Body of pancreas (tissue), 4 donors: Measurements from ENCODE around the gene PXYLP1. TPM values are rescaled to one million over a fixed set of nuclear protein-coding genes. Genes with fewer than 3 reads are reported as not detected.
"Not testable (repeated sequence)": the region's sequence is repeated elsewhere in the genome, so short reads cannot be mapped to it uniquely, and the experiment has no call there.

ENCODE experiments used
- ATAC-seq: fragments of 150-250 bp; one replicate; pipeline ENCODE4 v1.9.1; 2016
- DNase-seq, 4 donors: peaks; one replicate each; pipeline ENCODE4 v3.0.0-alpha.2; 2019
- H3K27ac ChIP-seq, 4 donors: fragments of 200-600 bp; sonication (generic); 1 replicate in 3 of 4; 2 replicates in 1 of 4; pipeline versions ENCODE4 v1.5.1 to v1.6.1; 2016 to 2019; ENCODE audit warnings: mild to moderate bottlenecking in 1 of 4, mixed read lengths in 1 of 4, moderate library complexity in 1 of 4
- H3K27me3 ChIP-seq, 2 donors: fragments of 200-600 bp; sonication (generic); one replicate each; pipeline ENCODE4 v1.6.0; 2016; ENCODE audit warnings: mild to moderate bottlenecking in 1 of 2
- H3K36me3 ChIP-seq, 2 donors: fragments of 200-600 bp; sonication (generic); replicated peaks in 1 of 2; 2 replicates each; pipeline ENCODE4 v1.5.1; 2016; ENCODE audit warnings: low read depth in 2 of 2; ENCODE audit not compliant: insufficient read depth in 1 of 2
- H3K4me1 ChIP-seq: fragments of 200-600 bp; sonication (generic); one replicate; pipeline ENCODE4 v1.6.0; 2016
- H3K4me3 ChIP-seq, 2 donors: fragments of 200-600 bp; sonication (generic); 1 replicate in 1 of 2; 2 replicates in 1 of 2; pipeline ENCODE4 v1.5.1; 2016 to 2019
- H3K9me3 ChIP-seq, 3 donors: fragments of 200-600 bp; sonication (generic); 1 replicate in 2 of 3; 2 replicates in 1 of 3; pipeline ENCODE4 v1.5.1; 2016
- CTCF ChIP-seq, 7 experiments: fragments of 450-650 bp in 4 of 7; fragments of 200-600 bp in 3 of 7; sonication (generic) in 3 of 7; IDR thresholded peaks; one replicate each; pipeline ENCODE4 v1.5.1; 2016 to 2019; ENCODE audit warnings: antibody characterized with exemption in 7 of 7
- POLR2A ChIP-seq, 3 donors: fragments of 450-650 bp; IDR thresholded peaks; one replicate each; pipeline ENCODE4 v1.6.1; 2016; ENCODE audit warnings: antibody characterized with exemption in 3 of 3, mild to moderate bottlenecking in 2 of 3
- WGBS, 2 donors: methylation state at CpG; one replicate each; pipeline ENCODE4 v1.1.5; 2017; 5-methylcytosine and 5-hydroxymethylcytosine counted together
- intact Hi-C: fragments of 100-400 bp; cut with DNase I; formaldehyde crosslinking; loops from one replicate; pipeline ENCODE4 v1.15.1; 2023
- total RNA-seq, 2 donors: library from RNA; depleted of rRNA; stranded (reverse); fragments of >200 nt; gene quantifications; one replicate each; pipeline ENCODE4 v1.1.0, GENCODE V29; 2016

The PXYLP1 gene
- total RNA-seq, 2 donors from 2014 or later, result 9.9 to 10.5 TPM

GRCh38 chr3:141292356-141293058 lies 60.9 kb downstream of the PXYLP1 start:
- WGBS, 2 donors, result 90 to 91% methylated on average over 19 of the region's 19 CpGs
- Histone ChIP-seq H3K27ac (no peak overlapping the region), H3K4me1 (no peaks in the 10 kb centered on the region), H3K36me3 (peaks cover 0 to 3% of the 10 kb centered on the region in 2 donors), H3K4me3 (no peak overlapping the region), H3K9me3 (no peaks in the 10 kb centered on the region), H3K27me3 (no peaks in the 10 kb centered on the region)
- DNase-seq (no peak), ATAC-seq (no peak)
- intact Hi-C loops, result no loop called here
- TF ChIP-seq POLR2A (IDR thresholded peaks at IDR 0.05), result no peak
- no peak for TF ChIP-seq CTCF (IDR thresholded peaks at IDR 0.05)

- no peaks in the 10 kb centered on the region for H3K9me3 ChIP-seq
- no peak for ATAC-seq
- no peaks in the 10 kb centered on the region for H3K36me3 ChIP-seq
- WGBS, 2 donors, result 20 to 35% methylated on average over 3 of the region's 3 CpGs
- H3K4me1 ChIP-seq, result no peaks in the 10 kb centered on the region
- peak overlapping the region in 1 of 4 donors; percentile 39 for H3K27ac ChIP-seq
- H3K27me3 ChIP-seq, result no peaks in the 10 kb centered on the region
- intact Hi-C loops, result no loop called here
- no peak for DNase-seq
- TF ChIP-seq POLR2A (IDR thresholded peaks at IDR 0.05) (no peak), CTCF (IDR thresholded peaks at IDR 0.05) (no peak)
- no peak overlapping the region for H3K4me3 ChIP-seq
These were observed 62.7 kb downstream of the PXYLP1 start for GRCh38 chr3:141294301-141294700.

- peak; percentile 45 for ATAC-seq
- no peak for TF ChIP-seq CTCF (IDR thresholded peaks at IDR 0.05)
- no peak for TF ChIP-seq POLR2A (IDR thresholded peaks at IDR 0.05)
- H3K27ac ChIP-seq, result peak overlapping the region in 1 of 4 donors; percentile 39
These were observed 63.2 kb downstream of the PXYLP1 start for GRCh38 chr3:141294848-141295247.

GRCh38 chr3:141300426-141300825 lies 68.8 kb downstream of the PXYLP1 start:
- not testable (repeated sequence) for H3K27me3 ChIP-seq, DNase-seq, H3K4me1 ChIP-seq, H3K9me3 ChIP-seq, H3K4me3 ChIP-seq, ATAC-seq, H3K27ac ChIP-seq, H3K36me3 ChIP-seq
- 91 to 95% methylated on average over 7 of the region's 7 CpGs for WGBS, 2 donors
- intact Hi-C loops, result loop anchor here (5.0 kb wide), 1 partner anchor 262 kb away; no protein-coding TSS in a partner anchor

More at GRCh38 chr3:141294848-141295247, 63.2 kb downstream of the PXYLP1 start:
- intact Hi-C loops, result no loop called here
- Histone ChIP-seq H3K27me3 (no peaks in the 10 kb centered on the region), H3K4me1 (no peaks in the 10 kb centered on the region), H3K9me3 (no peaks in the 10 kb centered on the region), H3K36me3 (no peaks in the 10 kb centered on the region), H3K4me3 (no peak overlapping the region)
- WGBS, 2 donors, result 24 to 27% methylated on average over 2 of the region's 2 CpGs
- DNase-seq, result no peak

GRCh38 chr3:141302364-141303141 lies 70.9 kb downstream of the PXYLP1 start:
- ATAC-seq (no peak), DNase-seq (peak in 1 of 4 donors; percentile 24)
- intact Hi-C loops, result loop anchor here (5.0 kb wide), 1 partner anchor 260 kb away; no protein-coding TSS in a partner anchor
- no peaks in the 10 kb centered on the region for H3K36me3 ChIP-seq
- no peaks in the 10 kb centered on the region for H3K9me3 ChIP-seq
- H3K4me3 ChIP-seq, result no peak overlapping the region
- no peaks in the 10 kb centered on the region for H3K27me3 ChIP-seq
- no peak overlapping the region for H3K27ac ChIP-seq
- no peak for TF ChIP-seq POLR2A (IDR thresholded peaks at IDR 0.05)
- TF ChIP-seq CTCF (IDR thresholded peaks at IDR 0.05), result no peak
- H3K4me1 ChIP-seq, result peaks cover 5% of the 10 kb centered on the region
- WGBS, 2 donors, result 61 to 82% methylated on average over 4 to 7 of the region's 7 CpGs
